Central memory CD8-positive, alpha-beta T cell (primary cell): ENCODE measurements around the gene LAMP5.

Experiments used
- ATAC-seq: fragments of 150-1000 bp; cut with Tn5 transposase; replicated peaks from 2 replicates; pipeline ENCODE4 v1.10.0; 2022; ENCODE audit warnings: mild to moderate bottlenecking, moderate FRiP score, moderate number of reproducible peaks; ENCODE audit not compliant: poor library complexity, severe bottlenecking; ENCODE audit errors: extremely low read depth
- DNase-seq, 2 donors: peaks; one replicate each; pipeline ENCODE4 v3.0.0; 2021; ENCODE audit warnings: low spot score in 2 of 2
- H3K27ac Mint-ChIP-seq: one replicate; pipeline ENCODE4 v1.8.0; 2022; ENCODE audit warnings: low read depth, mild to moderate bottlenecking, moderate library complexity, mixed read lengths
- H3K27me3 Mint-ChIP-seq: one replicate; pipeline ENCODE4 v1.8.0; 2022; ENCODE audit warnings: mixed read lengths
- H3K36me3 Mint-ChIP-seq: one replicate; pipeline ENCODE4 v1.8.0; 2022; ENCODE audit warnings: mild to moderate bottlenecking, moderate library complexity, mixed read lengths; ENCODE audit not compliant: insufficient read depth
- H3K4me1 Mint-ChIP-seq: one replicate; pipeline ENCODE4 v1.8.0; 2022; ENCODE audit warnings: mixed read lengths
- H3K4me3 Mint-ChIP-seq: one replicate; pipeline ENCODE4 v1.8.0; 2022; ENCODE audit warnings: mild to moderate bottlenecking, moderate library complexity, mixed read lengths
- H3K9me3 Mint-ChIP-seq: one replicate; pipeline ENCODE4 v1.8.0; 2022; ENCODE audit warnings: mixed read lengths

Gene LAMP5

GRCh38 chr20:9518576-9519175 lies 4.3 kb downstream of the LAMP5 start:
- Mint-ChIP-seq H3K27ac (no peak overlapping the region), H3K9me3 (no peaks in the 10 kb centered on the region), H3K4me1 (no peaks in the 10 kb centered on the region), H3K27me3 (peaks cover 50% of the 10 kb centered on the region), H3K36me3 (no peaks in the 10 kb centered on the region), H3K4me3 (no peak overlapping the region)
- DNase-seq: no peak
- ATAC-seq: no peak

- Mint-ChIP-seq H3K9me3 (no peaks in the 10 kb centered on the region), H3K4me3 (no peak overlapping the region), H3K27ac (no peak overlapping the region), H3K36me3 (no peaks in the 10 kb centered on the region), H3K27me3 (peaks cover 37% of the 10 kb centered on the region), H3K4me1 (no peaks in the 10 kb centered on the region)
- ATAC-seq (no peak), DNase-seq (no peak)
Measured at GRCh38 chr20:9520086-9520485, 5.7 kb downstream of the LAMP5 start.

GRCh38 chr20:9523636-9524035 lies 9.2 kb downstream of the LAMP5 start:
- Mint-ChIP-seq H3K27ac (no peak overlapping the region), H3K4me1 (no peaks in the 10 kb centered on the region), H3K4me3 (no peak overlapping the region), H3K36me3 (no peaks in the 10 kb centered on the region), H3K9me3 (peaks cover 5% of the 10 kb centered on the region), H3K27me3 (peaks cover 17% of the 10 kb centered on the region)
- DNase-seq (no peak), ATAC-seq (no peak)

DNA sequence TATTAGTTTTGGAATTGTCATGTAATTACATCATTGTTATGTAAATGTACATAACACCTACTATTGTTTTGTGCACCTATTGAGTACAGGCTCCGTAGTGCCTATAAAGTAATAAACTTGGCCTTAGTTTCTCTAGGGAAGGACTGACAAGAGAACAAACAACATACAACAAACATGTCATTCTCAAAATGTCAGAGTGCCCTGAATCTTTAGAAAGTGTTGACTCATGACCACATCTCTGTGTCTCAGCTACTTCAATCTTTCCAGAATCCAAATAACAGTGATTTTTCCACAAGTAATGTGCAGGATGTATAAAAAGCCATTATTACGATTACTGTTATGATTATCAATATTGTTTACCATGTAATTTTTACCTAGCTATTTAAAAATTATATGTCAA lies 17.2 kb downstream of the LAMP5 start:
- DNase-seq: no peak
- no peaks in the 10 kb centered on the region for H3K27me3 Mint-ChIP-seq
- peaks cover 5% of the 10 kb centered on the region for H3K9me3 Mint-ChIP-seq
- no peaks in the 10 kb centered on the region for H3K4me1 Mint-ChIP-seq
- H3K4me3 Mint-ChIP-seq: no peak overlapping the region
- no peak overlapping the region for H3K27ac Mint-ChIP-seq
- no peak for ATAC-seq
- H3K36me3 Mint-ChIP-seq: no peaks in the 10 kb centered on the region

- H3K36me3 Mint-ChIP-seq: no peaks in the 10 kb centered on the region
- DNase-seq: no peak
- peaks cover 5% of the 10 kb centered on the region for H3K9me3 Mint-ChIP-seq
- H3K27me3 Mint-ChIP-seq: no peaks in the 10 kb centered on the region
- no peak overlapping the region for H3K4me3 Mint-ChIP-seq
- H3K4me1 Mint-ChIP-seq: no peaks in the 10 kb centered on the region
- ATAC-seq: no peak
- H3K27ac Mint-ChIP-seq: no peak overlapping the region
Measured at GRCh38 chr20:9532069-9532838, 17.9 kb downstream of the LAMP5 start.

DNA sequence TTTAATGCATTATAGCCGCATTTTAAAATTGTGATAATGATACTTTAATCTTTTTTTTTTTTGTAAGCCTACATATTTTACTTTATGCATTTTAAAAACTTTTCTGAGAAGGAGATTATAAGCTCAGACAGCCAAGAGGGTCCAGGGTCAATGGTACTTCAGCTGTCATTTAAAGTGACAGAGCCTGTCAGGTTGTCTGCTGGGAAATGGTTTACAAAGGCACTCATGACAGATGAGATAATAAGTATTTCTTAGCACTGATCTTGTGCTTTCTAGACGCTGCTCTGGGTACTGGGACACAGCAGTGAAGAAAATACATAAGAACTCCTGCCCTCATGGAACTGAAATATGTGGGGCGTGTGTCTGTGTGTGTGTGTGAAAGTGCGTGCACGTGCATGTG lies 19.6 kb downstream of the LAMP5 start:
- H3K9me3 Mint-ChIP-seq: peaks cover 5% of the 10 kb centered on the region
- H3K27me3 Mint-ChIP-seq: no peaks in the 10 kb centered on the region
- H3K4me3 Mint-ChIP-seq: no peak overlapping the region
- no peak for ATAC-seq
- no peak overlapping the region for H3K27ac Mint-ChIP-seq
- no peaks in the 10 kb centered on the region for H3K4me1 Mint-ChIP-seq
- no peaks in the 10 kb centered on the region for H3K36me3 Mint-ChIP-seq
- no peak for DNase-seq

DNA sequence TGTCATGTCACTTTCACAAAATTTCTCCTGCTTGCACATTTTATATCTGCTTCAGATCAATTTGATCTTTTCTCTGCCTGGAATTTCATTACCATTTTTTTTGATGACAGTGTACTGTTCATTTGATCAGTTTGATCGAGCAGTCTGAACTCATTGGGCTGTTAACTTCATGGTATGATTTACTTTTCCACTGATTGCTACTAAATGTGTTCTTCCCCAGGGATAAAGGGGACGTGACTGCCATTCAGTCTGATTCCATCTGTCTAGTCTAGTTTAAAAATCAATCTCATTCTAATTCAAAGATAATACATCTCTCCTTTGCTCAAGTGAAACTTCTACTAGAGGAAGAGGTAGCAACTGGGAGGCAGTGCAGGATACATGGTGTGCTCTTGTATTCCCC lies 21.1 kb downstream of the LAMP5 start:
- Mint-ChIP-seq H3K4me1 (no peaks in the 10 kb centered on the region), H3K36me3 (no peaks in the 10 kb centered on the region), H3K4me3 (no peak overlapping the region), H3K27me3 (no peaks in the 10 kb centered on the region), H3K27ac (no peak overlapping the region), H3K9me3 (peaks cover 5% of the 10 kb centered on the region)
- DNase-seq (no peak), ATAC-seq (no peak)

DNA sequence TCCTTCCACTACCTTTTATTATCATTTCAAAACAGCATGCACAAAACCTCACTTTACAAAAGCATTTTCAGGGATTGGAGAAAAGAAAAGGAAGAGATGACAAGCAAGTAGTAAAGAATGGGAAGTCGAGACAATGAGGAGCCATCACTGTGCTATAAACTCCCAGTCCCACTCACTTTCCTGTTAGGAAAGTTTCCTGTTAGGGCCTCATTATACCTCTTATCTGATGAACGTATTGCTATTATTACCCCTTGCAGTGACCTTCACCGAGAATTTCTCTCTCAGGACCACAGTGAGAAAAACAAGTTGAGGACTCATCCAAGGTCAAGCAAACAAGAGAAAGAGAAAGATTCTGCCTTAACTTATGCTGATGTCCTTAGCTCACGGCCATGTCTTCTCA lies 28.8 kb downstream of the LAMP5 start:
- no peaks in the 10 kb centered on the region for H3K27me3 Mint-ChIP-seq
- no peak overlapping the region for H3K27ac Mint-ChIP-seq
- DNase-seq: no peak
- no peak overlapping the region for H3K4me3 Mint-ChIP-seq
- ATAC-seq: no peak
- H3K4me1 Mint-ChIP-seq: no peaks in the 10 kb centered on the region
- no peaks in the 10 kb centered on the region for H3K36me3 Mint-ChIP-seq
- H3K9me3 Mint-ChIP-seq: peaks cover 6% of the 10 kb centered on the region

- Mint-ChIP-seq H3K4me3 (no peak overlapping the region), H3K4me1 (no peaks in the 10 kb centered on the region), H3K36me3 (no peaks in the 10 kb centered on the region), H3K27me3 (no peaks in the 10 kb centered on the region), H3K27ac (no peak overlapping the region), H3K9me3 (peaks cover 14% of the 10 kb centered on the region)
- DNase-seq: no peak
- ATAC-seq: no peak
Measured at GRCh38 chr20:9550283-9550682, 35.9 kb downstream of the LAMP5 start.

DNA sequence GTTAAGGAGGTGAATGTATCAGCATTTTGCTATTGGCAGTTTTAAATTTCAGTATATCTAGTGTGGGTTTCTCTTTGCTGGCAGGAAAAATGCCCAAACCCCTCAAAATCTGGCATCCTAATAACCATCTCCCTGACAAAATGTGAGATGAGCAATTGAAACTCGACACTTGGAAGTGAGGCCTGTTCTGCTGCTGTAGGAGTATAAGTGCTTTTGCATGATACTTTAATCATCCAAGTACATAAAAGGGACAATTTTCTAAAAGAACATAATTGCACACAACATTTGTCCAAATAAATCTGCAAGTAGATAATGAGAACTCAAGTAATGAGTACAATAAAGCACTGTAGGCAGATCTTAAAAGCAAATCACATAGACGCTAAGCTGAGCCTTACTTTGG lies 36.5 kb downstream of the LAMP5 start:
- Mint-ChIP-seq H3K27me3 (no peaks in the 10 kb centered on the region), H3K27ac (no peak overlapping the region), H3K36me3 (no peaks in the 10 kb centered on the region), H3K9me3 (peaks cover 15% of the 10 kb centered on the region), H3K4me1 (no peaks in the 10 kb centered on the region), H3K4me3 (no peak overlapping the region)
- DNase-seq (no peak), ATAC-seq (no peak)

GRCh38 chr20:9551808-9552550 lies 37.6 kb downstream of the LAMP5 start:
- Mint-ChIP-seq H3K9me3 (peaks cover 9% of the 10 kb centered on the region), H3K4me3 (no peak overlapping the region), H3K27ac (no peak overlapping the region), H3K4me1 (no peaks in the 10 kb centered on the region), H3K27me3 (no peaks in the 10 kb centered on the region), H3K36me3 (no peaks in the 10 kb centered on the region)
- DNase-seq (no peak), ATAC-seq (no peak)

GRCh38 chr20:9555781-9556180 lies 41.4 kb downstream of the LAMP5 start:
- H3K36me3 Mint-ChIP-seq: peaks cover 1% of the 10 kb centered on the region
- no peak overlapping the region for H3K4me3 Mint-ChIP-seq

GRCh38 chr20:9557411-9557810 lies 43.0 kb downstream of the LAMP5 start:
- no peak for DNase-seq
- H3K27me3 Mint-ChIP-seq: no peaks in the 10 kb centered on the region
- ATAC-seq: no peak
- no peaks in the 10 kb centered on the region for H3K4me1 Mint-ChIP-seq
- H3K9me3 Mint-ChIP-seq: peaks cover 9% of the 10 kb centered on the region
- peaks cover 1% of the 10 kb centered on the region for H3K36me3 Mint-ChIP-seq
- no peak overlapping the region for H3K4me3 Mint-ChIP-seq
- H3K27ac Mint-ChIP-seq: no peak overlapping the region

More at GRCh38 chr20:9555781-9556180, 41.4 kb downstream of the LAMP5 start:
- ATAC-seq (no peak), DNase-seq (no peak)
- Mint-ChIP-seq H3K27ac (no peak overlapping the region), H3K4me1 (no peaks in the 10 kb centered on the region), H3K9me3 (peaks cover 9% of the 10 kb centered on the region), H3K27me3 (no peaks in the 10 kb centered on the region)
